ENCODE results near the gene BABAM2. TPM values are rescaled to one million over a fixed set of nuclear protein-coding genes. Genes with fewer than 3 reads are reported as not detected.

Gene BABAM2
- total RNA-seq, 1 donor from 2014 or later: 33.9 TPM

GRCh38 chr2:28062867-28063266 is 172.3 kb downstream of the BABAM2 start:
- Mint-ChIP-seq H3K27me3 (ENCODE audit: low read depth) (no peaks in the 10 kb centered on the region), H3K9me3 (ENCODE audit: low read depth) (peaks cover 3% of the 10 kb centered on the region), H3K4me1 (ENCODE audit: low read depth) (peaks cover 2% of the 10 kb centered on the region), H3K27ac (ENCODE audit: unreplicated experiment) (no peak overlapping the region), H3K36me3 (ENCODE audit: low read depth) (peaks cover 2% of the 10 kb centered on the region), H3K4me3 (ENCODE audit: unreplicated experiment) (no peak overlapping the region)
- DNase-seq (ENCODE audit: low spot score): no peak
- peak; percentile 14 for TF ChIP-seq CTCF (IDR thresholded peaks at IDR 0.05)

GRCh38 chr2:28063492-28063962 is 173.0 kb downstream of the BABAM2 start:
- H3K27me3 Mint-ChIP-seq (ENCODE audit: low read depth): no peaks in the 10 kb centered on the region
- peaks cover 3% of the 10 kb centered on the region for H3K9me3 Mint-ChIP-seq (ENCODE audit: low read depth)
- H3K4me3 Mint-ChIP-seq (ENCODE audit: unreplicated experiment): no peak overlapping the region

GRCh38 chr2:28067602-28068001 is 177.1 kb downstream of the BABAM2 start:
- DNase-seq (ENCODE audit: low spot score): no peak
- no peak for TF ChIP-seq CTCF (IDR thresholded peaks at IDR 0.05)
- H3K27me3 Mint-ChIP-seq (ENCODE audit: low read depth): no peaks in the 10 kb centered on the region
- H3K9me3 Mint-ChIP-seq (ENCODE audit: low read depth): no peaks in the 10 kb centered on the region
- H3K36me3 Mint-ChIP-seq (ENCODE audit: low read depth): no peaks in the 10 kb centered on the region
- H3K27ac Mint-ChIP-seq (ENCODE audit: unreplicated experiment): no peak overlapping the region
- no peak overlapping the region for H3K4me3 Mint-ChIP-seq (ENCODE audit: unreplicated experiment)
- peaks cover 2% of the 10 kb centered on the region for H3K4me1 Mint-ChIP-seq (ENCODE audit: low read depth)

More at GRCh38 chr2:28063492-28063962, 173.0 kb downstream of the BABAM2 start:
- no peak for DNase-seq (ENCODE audit: low spot score)
- no peak for TF ChIP-seq CTCF (IDR thresholded peaks at IDR 0.05)
- no peak overlapping the region for H3K27ac Mint-ChIP-seq (ENCODE audit: unreplicated experiment)
- peaks cover 2% of the 10 kb centered on the region for H3K4me1 Mint-ChIP-seq (ENCODE audit: low read depth)
- peaks cover 2% of the 10 kb centered on the region for H3K36me3 Mint-ChIP-seq (ENCODE audit: low read depth)

- H3K4me1 Mint-ChIP-seq (ENCODE audit: low read depth): no peaks in the 10 kb centered on the region
- no peak for TF ChIP-seq CTCF (IDR thresholded peaks at IDR 0.05)
- no peak overlapping the region for H3K4me3 Mint-ChIP-seq (ENCODE audit: unreplicated experiment)
- no peaks in the 10 kb centered on the region for H3K9me3 Mint-ChIP-seq (ENCODE audit: low read depth)
- no peak overlapping the region for H3K27ac Mint-ChIP-seq (ENCODE audit: unreplicated experiment)
- DNase-seq (ENCODE audit: low spot score): no peak
- no peaks in the 10 kb centered on the region for H3K27me3 Mint-ChIP-seq (ENCODE audit: low read depth)
- H3K36me3 Mint-ChIP-seq (ENCODE audit: low read depth): no peaks in the 10 kb centered on the region
These were observed 177.6 kb downstream of the BABAM2 start for GRCh38 chr2:28068088-28068487.

GRCh38 chr2:28068527-28068926 is 178.0 kb downstream of the BABAM2 start:
- no peak for DNase-seq (ENCODE audit: low spot score)
- H3K4me3 Mint-ChIP-seq (ENCODE audit: unreplicated experiment): no peak overlapping the region

More at GRCh38 chr2:28068527-28068926, 178.0 kb downstream of the BABAM2 start:
- Mint-ChIP-seq H3K9me3 (ENCODE audit: low read depth) (no peaks in the 10 kb centered on the region), H3K36me3 (ENCODE audit: low read depth) (no peaks in the 10 kb centered on the region), H3K27me3 (ENCODE audit: low read depth) (no peaks in the 10 kb centered on the region), H3K27ac (ENCODE audit: unreplicated experiment) (no peak overlapping the region), H3K4me1 (ENCODE audit: low read depth) (no peaks in the 10 kb centered on the region)
- TF ChIP-seq CTCF (IDR thresholded peaks at IDR 0.05): no peak
